Measurements from ENCODE around the gene KRT222.

Gene KRT222

GRCh38 chr17:40622509-40622928 lies 42.5 kb downstream of the KRT222 start:
- Histone ChIP-seq H3K36me3 (ENCODE audit: insufficient read depth, low read length) (peaks cover 8% of the 10 kb centered on the region), H2AFZ (ENCODE audit: low read depth, low read length) (no peak overlapping the region), H3K79me2 (ENCODE audit: insufficient read depth, low read length) (no peaks in the 10 kb centered on the region), H3K4me3 (ENCODE audit: low read depth in 1 of 2, low read length in 2 of 2) (no peak overlapping the region), H3K9me3 (ENCODE audit: insufficient read depth, low read length, severe bottlenecking) (no peaks in the 10 kb centered on the region), H3K27me3 (ENCODE audit: insufficient read depth, low read length, poor library complexity) (no peaks in the 10 kb centered on the region), H3K27ac (ENCODE audit: low read length) (no peak overlapping the region), H3K4me2 (ENCODE audit: insufficient read depth, low read length) (peak overlapping the region; percentile 18; the same call in 1 of the 2 replicates), H3K4me1 (ENCODE audit: insufficient read depth, low read length) (peaks cover 18% of the 10 kb centered on the region), H4K20me1 (ENCODE audit: insufficient read depth, low read length) (no peaks in the 10 kb centered on the region), H3K9ac (ENCODE audit: low read depth, low read length) (no peak overlapping the region)
- ATAC-seq (ENCODE audit: insufficient read depth, low read depth) (peak; percentile 85), DNase-seq (peak; percentile 36)
- TF ChIP-seq, protein P1, sequence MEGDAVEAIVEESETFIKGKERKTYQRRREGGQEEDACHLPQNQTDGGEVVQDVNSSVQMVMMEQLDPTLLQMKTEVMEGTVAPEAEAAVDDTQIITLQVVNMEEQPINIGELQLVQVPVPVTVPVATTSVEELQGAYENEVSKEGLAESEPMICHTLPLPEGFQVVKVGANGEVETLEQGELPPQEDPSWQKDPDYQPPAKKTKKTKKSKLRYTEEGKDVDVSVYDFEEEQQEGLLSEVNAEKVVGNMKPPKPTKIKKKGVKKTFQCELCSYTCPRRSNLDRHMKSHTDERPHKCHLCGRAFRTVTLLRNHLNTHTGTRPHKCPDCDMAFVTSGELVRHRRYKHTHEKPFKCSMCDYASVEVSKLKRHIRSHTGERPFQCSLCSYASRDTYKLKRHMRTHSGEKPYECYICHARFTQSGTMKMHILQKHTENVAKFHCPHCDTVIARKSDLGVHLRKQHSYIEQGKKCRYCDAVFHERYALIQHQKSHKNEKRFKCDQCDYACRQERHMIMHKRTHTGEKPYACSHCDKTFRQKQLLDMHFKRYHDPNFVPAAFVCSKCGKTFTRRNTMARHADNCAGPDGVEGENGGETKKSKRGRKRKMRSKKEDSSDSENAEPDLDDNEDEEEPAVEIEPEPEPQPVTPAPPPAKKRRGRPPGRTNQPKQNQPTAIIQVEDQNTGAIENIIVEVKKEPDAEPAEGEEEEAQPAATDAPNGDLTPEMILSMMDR (IDR thresholded peaks at IDR 0.05; ENCODE audit: borderline replicate concordance, extremely low read depth, low read length, poor library complexity, severe bottlenecking) = no peak
- no peak for TF ChIP-seq EZH2 (IDR thresholded peaks at IDR 0.05; ENCODE audit: borderline replicate concordance, low read depth, low read length, severe bottlenecking)

- no peaks in the 10 kb centered on the region for H3K9me3 ChIP-seq (ENCODE audit: insufficient read depth, low read length, severe bottlenecking)
These were observed 43.4 kb downstream of the KRT222 start for GRCh38 chr17:40621578-40621977.

GRCh38 chr17:40621019-40621418 lies 44.0 kb downstream of the KRT222 start:
- H3K27me3 ChIP-seq (ENCODE audit: insufficient read depth, low read length, poor library complexity) = no peaks in the 10 kb centered on the region
- H3K4me3 ChIP-seq (ENCODE audit: low read depth in 1 of 2, low read length in 2 of 2) = no peak overlapping the region
- no peaks in the 10 kb centered on the region for H3K79me2 ChIP-seq (ENCODE audit: insufficient read depth, low read length)
- H3K4me1 ChIP-seq (ENCODE audit: insufficient read depth, low read length) = peaks cover 18% of the 10 kb centered on the region
- no peaks in the 10 kb centered on the region for H3K36me3 ChIP-seq (ENCODE audit: insufficient read depth, low read length)
- TF ChIP-seq EZH2 (IDR thresholded peaks at IDR 0.05; ENCODE audit: borderline replicate concordance, low read depth, low read length, severe bottlenecking) = no peak
- TF ChIP-seq, protein P1 (IDR thresholded peaks at IDR 0.05; ENCODE audit: borderline replicate concordance, extremely low read depth, low read length, poor library complexity, severe bottlenecking) = no peak
- no peak overlapping the region for H2AFZ ChIP-seq (ENCODE audit: low read depth, low read length)
- H4K20me1 ChIP-seq (ENCODE audit: insufficient read depth, low read length) = no peaks in the 10 kb centered on the region
- H3K9me3 ChIP-seq (ENCODE audit: insufficient read depth, low read length, severe bottlenecking) = no peaks in the 10 kb centered on the region
- H3K9ac ChIP-seq (ENCODE audit: low read depth, low read length) = no peak overlapping the region
- ATAC-seq (ENCODE audit: insufficient read depth, low read depth) (no peak), DNase-seq (no peak)
- H3K4me2 ChIP-seq (ENCODE audit: insufficient read depth, low read length) = no peak overlapping the region
- H3K27ac ChIP-seq (ENCODE audit: low read length) = no peak overlapping the region

More at GRCh38 chr17:40621578-40621977, 43.4 kb downstream of the KRT222 start:
- Histone ChIP-seq H3K9ac (ENCODE audit: low read depth, low read length) (no peak overlapping the region), H2AFZ (ENCODE audit: low read depth, low read length) (no peak overlapping the region), H3K4me1 (ENCODE audit: insufficient read depth, low read length) (peaks cover 18% of the 10 kb centered on the region), H4K20me1 (ENCODE audit: insufficient read depth, low read length) (no peaks in the 10 kb centered on the region), H3K79me2 (ENCODE audit: insufficient read depth, low read length) (no peaks in the 10 kb centered on the region), H3K4me2 (ENCODE audit: insufficient read depth, low read length) (no peak overlapping the region), H3K36me3 (ENCODE audit: insufficient read depth, low read length) (no peaks in the 10 kb centered on the region), H3K27me3 (ENCODE audit: insufficient read depth, low read length, poor library complexity) (no peaks in the 10 kb centered on the region), H3K27ac (ENCODE audit: low read length) (no peak overlapping the region), H3K4me3 (ENCODE audit: low read depth in 1 of 2, low read length in 2 of 2) (no peak overlapping the region)
- no peak for ATAC-seq (ENCODE audit: insufficient read depth, low read depth)
- DNase-seq = no peak
- TF ChIP-seq EZH2 (IDR thresholded peaks at IDR 0.05; ENCODE audit: borderline replicate concordance, low read depth, low read length, severe bottlenecking) = no peak
- TF ChIP-seq, protein P1 (IDR thresholded peaks at IDR 0.05; ENCODE audit: borderline replicate concordance, extremely low read depth, low read length, poor library complexity, severe bottlenecking) = no peak

All from DND-41 (cell line).